ENCODE data around the gene ATXN7.
A peak's percentile ranks its signal among the peaks of the same experiment; 100 is the strongest.

The ATXN7 gene

GRCh38 chr3:63986146-63986545, 122.5 kb downstream of the ATXN7 start:
- no peak for DNase-seq (ENCODE audit: low read depth)

- no peak for DNase-seq (ENCODE audit: low read depth)
These were observed 123.2 kb downstream of the ATXN7 start for GRCh38 chr3:63986831-63987230.

GRCh38 chr3:63988943-63989342, 125.3 kb downstream of the ATXN7 start:
- DNase-seq (ENCODE audit: low read depth) = no peak

- DNase-seq (ENCODE audit: low read depth) = no peak
These were observed 126.5 kb downstream of the ATXN7 start for GRCh38 chr3:63990204-63990603.

GRCh38 chr3:63990733-63991132, 127.1 kb downstream of the ATXN7 start:
- DNase-seq (ENCODE audit: low read depth) = no peak

GRCh38 chr3:63991666-63992065, 128.0 kb downstream of the ATXN7 start:
- DNase-seq (ENCODE audit: low read depth) = no peak

GRCh38 chr3:63992516-63993209, 129.0 kb downstream of the ATXN7 start:
- no peak for DNase-seq (ENCODE audit: low read depth)

- peak; percentile 71 for DNase-seq (ENCODE audit: low read depth)
These were observed 130.0 kb downstream of the ATXN7 start for GRCh38 chr3:63993653-63994079.

GRCh38 chr3:63995086-63995485, 131.4 kb downstream of the ATXN7 start:
- no peak for DNase-seq (ENCODE audit: low read depth)

GRCh38 chr3:63998852-63999754, 135.4 kb downstream of the ATXN7 start:
- DNase-seq (ENCODE audit: low read depth) = no peak

- no peak for DNase-seq (ENCODE audit: low read depth)
These were observed 136.9 kb downstream of the ATXN7 start for GRCh38 chr3:64000453-64001055.

GRCh38 chr3:64002233-64002632, 138.6 kb downstream of the ATXN7 start:
- DNase-seq (ENCODE audit: low read depth) = no peak

GRCh38 chr3:64003589-64003988, 139.9 kb downstream of the ATXN7 start:
- no peak for DNase-seq (ENCODE audit: low read depth)

GRCh38 chr3:64008017-64008416, 144.3 kb downstream of the ATXN7 start:
- no peak for DNase-seq (ENCODE audit: low read depth)

GRCh38 chr3:64008487-64009351, 145.1 kb downstream of the ATXN7 start:
- no peak for DNase-seq (ENCODE audit: low read depth)

- no peak for DNase-seq (ENCODE audit: low read depth)
These were observed 145.9 kb downstream of the ATXN7 start for GRCh38 chr3:64009528-64009927.

GRCh38 chr3:64010199-64010598, 146.5 kb downstream of the ATXN7 start:
- no peak for DNase-seq (ENCODE audit: low read depth)

GRCh38 chr3:64011685-64012084, 148.0 kb downstream of the ATXN7 start:
- DNase-seq (ENCODE audit: low read depth) = peak; percentile 13

- DNase-seq (ENCODE audit: low read depth) = no peak
These were observed 153.4 kb downstream of the ATXN7 start for GRCh38 chr3:64016941-64017620.

- DNase-seq (ENCODE audit: low read depth) = no peak
These were observed 155.6 kb downstream of the ATXN7 start for GRCh38 chr3:64019271-64019670.

- DNase-seq (ENCODE audit: low read depth) = no peak
These were observed 156.2 kb downstream of the ATXN7 start for GRCh38 chr3:64019879-64020278.
